GM10266 (cell line): ENCODE data around the gene EVA1B.

Source experiments
- DNase-seq: peaks from one replicate; pipeline ENCODE4 v3.0.0; 2012; ENCODE audit errors: extremely low spot score
- TF ChIP-seq, protein P1 (sequence below): IDR thresholded peaks from 2 replicates; pipeline ENCODE4 v1.5.1; 2012; ENCODE audit warnings: mild to moderate bottlenecking, low read depth; ENCODE audit not compliant: control insufficient read depth, insufficient read depth; ENCODE audit errors: missing control alignments

EVA1B gene

GRCh38 chr1:36320767-36321118, 2.7 kb downstream of the EVA1B start:
- DNase-seq = no peak
- TF ChIP-seq, protein P1, sequence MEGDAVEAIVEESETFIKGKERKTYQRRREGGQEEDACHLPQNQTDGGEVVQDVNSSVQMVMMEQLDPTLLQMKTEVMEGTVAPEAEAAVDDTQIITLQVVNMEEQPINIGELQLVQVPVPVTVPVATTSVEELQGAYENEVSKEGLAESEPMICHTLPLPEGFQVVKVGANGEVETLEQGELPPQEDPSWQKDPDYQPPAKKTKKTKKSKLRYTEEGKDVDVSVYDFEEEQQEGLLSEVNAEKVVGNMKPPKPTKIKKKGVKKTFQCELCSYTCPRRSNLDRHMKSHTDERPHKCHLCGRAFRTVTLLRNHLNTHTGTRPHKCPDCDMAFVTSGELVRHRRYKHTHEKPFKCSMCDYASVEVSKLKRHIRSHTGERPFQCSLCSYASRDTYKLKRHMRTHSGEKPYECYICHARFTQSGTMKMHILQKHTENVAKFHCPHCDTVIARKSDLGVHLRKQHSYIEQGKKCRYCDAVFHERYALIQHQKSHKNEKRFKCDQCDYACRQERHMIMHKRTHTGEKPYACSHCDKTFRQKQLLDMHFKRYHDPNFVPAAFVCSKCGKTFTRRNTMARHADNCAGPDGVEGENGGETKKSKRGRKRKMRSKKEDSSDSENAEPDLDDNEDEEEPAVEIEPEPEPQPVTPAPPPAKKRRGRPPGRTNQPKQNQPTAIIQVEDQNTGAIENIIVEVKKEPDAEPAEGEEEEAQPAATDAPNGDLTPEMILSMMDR = no peak

GRCh38 chr1:36320291-36320761, 3.1 kb downstream of the EVA1B start:
- TF ChIP-seq, protein P1 = no peak
- peak; percentile 41 for DNase-seq

GRCh38 chr1:36309397-36309796, 14.0 kb downstream of the EVA1B start:
- TF ChIP-seq, protein P1 = no peak
- no peak for DNase-seq

GRCh38 chr1:36307601-36308330, 15.7 kb downstream of the EVA1B start:
- no peak for DNase-seq

GRCh38 chr1:36306902-36307456, 16.5 kb downstream of the EVA1B start:
- peak; percentile 98 for DNase-seq
- TF ChIP-seq, protein P1 = no peak

More at GRCh38 chr1:36307601-36308330, 15.7 kb downstream of the EVA1B start:
- TF ChIP-seq, protein P1 = no peak

- peak; percentile 55 for DNase-seq
- TF ChIP-seq, protein P1 = peak; percentile 35
These were observed 17.1 kb downstream of the EVA1B start, which contains the start of gene SH3D21 for GRCh38 chr1:36306210-36306901. Gene SH3D21 (plus strand): TSS chr1:36306368. CDS start chr1:36306421, 53 bp downstream.

- TF ChIP-seq, protein P1 = no peak
- DNase-seq = no peak
These were observed 17.6 kb downstream of the EVA1B start for GRCh38 chr1:36305915-36306209.
